Ishikawa (cell line): ENCODE data around the gene GJD3.

ENCODE experiments used
- CEBPB ChIP-seq: IDR thresholded peaks from 2 replicates; pipeline ENCODE4 v1.6.1; 2012
- CREB1 ChIP-seq: IDR thresholded peaks from 2 replicates; pipeline ENCODE4 v1.6.1; 2012; ENCODE audit warnings: low read depth
- EGR1 ChIP-seq: IDR thresholded peaks from 2 replicates; pipeline ENCODE4 v1.6.1; 2012
- EP300 ChIP-seq: IDR thresholded peaks from 2 replicates; pipeline ENCODE4 v1.6.1; 2012; ENCODE audit warnings: borderline replicate concordance
- FOXM1 ChIP-seq: IDR thresholded peaks from 2 replicates; pipeline ENCODE4 v1.6.1; 2012; ENCODE audit warnings: low read depth, borderline replicate concordance
- NFIC ChIP-seq: IDR thresholded peaks from 2 replicates; pipeline ENCODE4 v1.6.1; 2012
- RAD21 ChIP-seq: IDR thresholded peaks from 2 replicates; pipeline ENCODE4 v1.6.1; 2012; ENCODE audit warnings: low read depth
- TAF1 ChIP-seq: IDR thresholded peaks from 2 replicates; pipeline ENCODE4 v1.6.1; 2012; ENCODE audit warnings: low read depth, mild to moderate bottlenecking
- TCF12 ChIP-seq: IDR thresholded peaks from 2 replicates; pipeline ENCODE4 v1.6.1; 2012; ENCODE audit warnings: low read depth
- TEAD4 ChIP-seq: IDR thresholded peaks from 2 replicates; pipeline ENCODE4 v1.6.1; 2012
- YY1 ChIP-seq: IDR thresholded peaks from 2 replicates; pipeline ENCODE4 v1.6.1; 2012; ENCODE audit warnings: low read depth
- ZBTB7A ChIP-seq: IDR thresholded peaks from 2 replicates; pipeline ENCODE4 v1.6.1; 2012; ENCODE audit warnings: low read depth
- TF ChIP-seq, protein P1 (sequence below): IDR thresholded peaks from 2 replicates; pipeline ENCODE4 v1.6.1; 2012
- TF ChIP-seq, protein P2 (sequence below): IDR thresholded peaks from 2 replicates; pipeline ENCODE4 v1.6.1; 2012
- TF ChIP-seq, protein P3 (sequence below): IDR thresholded peaks from 2 replicates; pipeline ENCODE4 v1.6.1; 2012; ENCODE audit warnings: low read depth, mild to moderate bottlenecking

Gene GJD3

DNA sequence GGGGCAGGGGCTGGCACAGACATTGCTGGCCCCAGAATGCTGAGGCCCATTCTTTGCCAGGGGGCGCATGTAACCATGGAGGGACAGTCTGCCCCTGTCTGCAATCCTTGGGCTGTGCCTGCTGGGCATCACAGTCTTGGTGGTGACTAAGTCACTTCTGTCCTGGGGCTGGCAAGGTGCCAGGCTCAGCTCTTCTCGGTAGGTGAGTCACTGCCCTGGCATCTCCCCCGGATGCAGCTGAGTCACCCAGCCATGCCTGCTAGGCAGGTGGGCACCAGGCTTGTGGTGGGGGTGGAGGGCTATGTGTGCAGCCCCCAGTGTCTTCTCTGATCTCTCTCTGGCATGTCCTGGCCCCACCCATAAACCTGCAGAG, 50.0 kb downstream of the GJD3 start:
- TF ChIP-seq RAD21 (peak; percentile 21; the same call in 1 of the 2 replicates), ZBTB7A (peak; percentile 99), EP300 (peak; percentile 96), TEAD4 (peak; percentile 99), YY1 (peak; percentile 52; the same call in 1 of the 2 replicates), FOXM1 (peak; percentile 66; the same call in 1 of the 2 replicates), NFIC (peak; percentile 99), CEBPB (peak; percentile 58; the same call in 1 of the 2 replicates), EGR1 (peak; percentile 42; the same call in 1 of the 2 replicates), TAF1 (0 out of 2 replicates have a peak, but pooled peaks have one; percentile 38), CREB1 (no peak), TCF12 (peak; percentile 97)
- TF ChIP-seq, protein P1, sequence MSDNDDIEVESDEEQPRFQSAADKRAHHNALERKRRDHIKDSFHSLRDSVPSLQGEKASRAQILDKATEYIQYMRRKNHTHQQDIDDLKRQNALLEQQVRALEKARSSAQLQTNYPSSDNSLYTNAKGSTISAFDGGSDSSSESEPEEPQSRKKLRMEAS, result peak; percentile 84
- TF ChIP-seq, protein P2, sequence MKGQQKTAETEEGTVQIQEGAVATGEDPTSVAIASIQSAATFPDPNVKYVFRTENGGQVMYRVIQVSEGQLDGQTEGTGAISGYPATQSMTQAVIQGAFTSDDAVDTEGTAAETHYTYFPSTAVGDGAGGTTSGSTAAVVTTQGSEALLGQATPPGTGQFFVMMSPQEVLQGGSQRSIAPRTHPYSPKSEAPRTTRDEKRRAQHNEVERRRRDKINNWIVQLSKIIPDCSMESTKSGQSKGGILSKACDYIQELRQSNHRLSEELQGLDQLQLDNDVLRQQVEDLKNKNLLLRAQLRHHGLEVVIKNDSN, result 0 out of 2 replicates have a peak, but pooled peaks have one; percentile 18
- TF ChIP-seq, protein P3, sequence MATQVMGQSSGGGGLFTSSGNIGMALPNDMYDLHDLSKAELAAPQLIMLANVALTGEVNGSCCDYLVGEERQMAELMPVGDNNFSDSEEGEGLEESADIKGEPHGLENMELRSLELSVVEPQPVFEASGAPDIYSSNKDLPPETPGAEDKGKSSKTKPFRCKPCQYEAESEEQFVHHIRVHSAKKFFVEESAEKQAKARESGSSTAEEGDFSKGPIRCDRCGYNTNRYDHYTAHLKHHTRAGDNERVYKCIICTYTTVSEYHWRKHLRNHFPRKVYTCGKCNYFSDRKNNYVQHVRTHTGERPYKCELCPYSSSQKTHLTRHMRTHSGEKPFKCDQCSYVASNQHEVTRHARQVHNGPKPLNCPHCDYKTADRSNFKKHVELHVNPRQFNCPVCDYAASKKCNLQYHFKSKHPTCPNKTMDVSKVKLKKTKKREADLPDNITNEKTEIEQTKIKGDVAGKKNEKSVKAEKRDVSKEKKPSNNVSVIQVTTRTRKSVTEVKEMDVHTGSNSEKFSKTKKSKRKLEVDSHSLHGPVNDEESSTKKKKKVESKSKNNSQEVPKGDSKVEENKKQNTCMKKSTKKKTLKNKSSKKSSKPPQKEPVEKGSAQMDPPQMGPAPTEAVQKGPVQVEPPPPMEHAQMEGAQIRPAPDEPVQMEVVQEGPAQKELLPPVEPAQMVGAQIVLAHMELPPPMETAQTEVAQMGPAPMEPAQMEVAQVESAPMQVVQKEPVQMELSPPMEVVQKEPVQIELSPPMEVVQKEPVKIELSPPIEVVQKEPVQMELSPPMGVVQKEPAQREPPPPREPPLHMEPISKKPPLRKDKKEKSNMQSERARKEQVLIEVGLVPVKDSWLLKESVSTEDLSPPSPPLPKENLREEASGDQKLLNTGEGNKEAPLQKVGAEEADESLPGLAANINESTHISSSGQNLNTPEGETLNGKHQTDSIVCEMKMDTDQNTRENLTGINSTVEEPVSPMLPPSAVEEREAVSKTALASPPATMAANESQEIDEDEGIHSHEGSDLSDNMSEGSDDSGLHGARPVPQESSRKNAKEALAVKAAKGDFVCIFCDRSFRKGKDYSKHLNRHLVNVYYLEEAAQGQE, result no peak

DNA sequence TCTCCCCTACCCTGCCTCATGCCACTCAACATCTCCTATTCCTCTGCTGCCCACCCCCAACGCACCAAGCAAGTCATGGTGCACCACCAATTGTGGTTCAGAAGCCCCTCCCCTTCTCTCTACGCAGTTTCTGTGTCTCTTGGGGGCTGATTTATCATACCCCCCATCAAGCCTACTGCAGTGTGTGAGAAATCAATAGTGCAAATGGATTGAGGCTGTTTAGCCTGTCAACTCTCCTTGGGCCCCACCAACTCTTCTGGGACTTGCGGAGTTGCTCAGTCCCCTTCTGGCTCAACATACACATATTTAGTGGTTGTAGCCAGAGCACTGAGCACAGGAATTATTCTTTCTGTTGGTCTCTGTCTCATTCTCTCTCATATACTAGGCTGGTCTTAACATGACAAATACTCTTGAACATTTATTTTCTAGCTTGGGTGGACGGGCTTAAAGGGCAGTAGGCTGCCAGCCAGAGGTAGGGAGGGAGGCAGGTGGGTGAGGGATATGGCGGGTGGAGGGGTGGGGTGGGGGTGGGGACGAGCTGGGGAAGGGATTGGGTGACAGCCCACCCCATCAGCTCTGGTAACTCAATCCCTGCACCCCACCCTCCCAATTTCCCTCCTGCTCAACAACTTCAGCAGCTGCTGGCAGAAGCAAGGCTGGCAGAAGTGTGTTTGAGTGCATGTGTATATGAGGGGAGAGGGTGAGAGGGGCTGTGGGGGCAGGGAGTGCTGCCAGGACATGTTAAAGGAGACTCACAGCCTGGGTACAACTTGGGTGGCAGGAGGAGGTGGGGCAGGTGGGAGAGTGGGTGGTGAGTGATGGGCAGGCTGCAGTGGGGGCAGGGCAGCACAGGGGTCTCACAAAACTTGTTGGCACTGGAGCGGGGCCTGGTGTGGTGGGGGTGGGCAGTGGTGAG, 50.6 kb downstream of the GJD3 start:
- TF ChIP-seq, protein P1, result no peak; the same call in 1 of the 2 replicates
- TF ChIP-seq, protein P3, result no peak
- TF ChIP-seq TEAD4 (no peak), NFIC (no peak), CEBPB (no peak), TAF1 (no peak), ZBTB7A (no peak), CREB1 (no peak), YY1 (no peak), EP300 (no peak), RAD21 (no peak), EGR1 (no peak), TCF12 (no peak), FOXM1 (no peak)
- TF ChIP-seq, protein P2, result no peak
